ENCODE results near the gene TAF12. TPM values are rescaled to one million over a fixed set of nuclear protein-coding genes. Genes with fewer than 3 reads are reported as not detected.

Gene TAF12
- total RNA-seq, 4 donors from 2014 or later, result 33.5 to 81.6 (median 65.0) TPM

DNA sequence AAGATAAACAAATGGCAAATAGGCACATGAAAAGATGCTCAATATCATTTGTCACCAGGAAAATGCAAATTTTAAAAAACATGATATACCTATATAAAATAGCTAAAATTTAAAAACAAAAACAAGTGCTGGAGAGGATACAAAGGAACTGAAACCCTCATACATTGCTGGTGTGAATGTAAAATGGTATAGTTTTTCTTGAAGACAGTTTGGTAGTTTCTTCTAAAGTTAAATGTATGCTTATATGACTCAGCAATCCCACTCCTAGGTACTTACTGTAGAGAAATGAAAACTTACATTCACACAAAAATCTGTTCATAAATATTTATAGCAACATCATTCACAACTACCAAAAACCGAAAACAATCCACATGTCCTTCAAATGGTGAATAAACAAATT, 11.2 kb downstream of the TAF12 start:
- Histone ChIP-seq H3K27me3 (no peaks in the 10 kb centered on the region), H3K9me3 (no peaks in the 10 kb centered on the region), H3K4me3 (no peak overlapping the region), H3K36me3 (no peaks in the 10 kb centered on the region), H3K27ac (no peak overlapping the region), H3K4me1 (no peaks in the 10 kb centered on the region)
- TF ChIP-seq, protein P1, sequence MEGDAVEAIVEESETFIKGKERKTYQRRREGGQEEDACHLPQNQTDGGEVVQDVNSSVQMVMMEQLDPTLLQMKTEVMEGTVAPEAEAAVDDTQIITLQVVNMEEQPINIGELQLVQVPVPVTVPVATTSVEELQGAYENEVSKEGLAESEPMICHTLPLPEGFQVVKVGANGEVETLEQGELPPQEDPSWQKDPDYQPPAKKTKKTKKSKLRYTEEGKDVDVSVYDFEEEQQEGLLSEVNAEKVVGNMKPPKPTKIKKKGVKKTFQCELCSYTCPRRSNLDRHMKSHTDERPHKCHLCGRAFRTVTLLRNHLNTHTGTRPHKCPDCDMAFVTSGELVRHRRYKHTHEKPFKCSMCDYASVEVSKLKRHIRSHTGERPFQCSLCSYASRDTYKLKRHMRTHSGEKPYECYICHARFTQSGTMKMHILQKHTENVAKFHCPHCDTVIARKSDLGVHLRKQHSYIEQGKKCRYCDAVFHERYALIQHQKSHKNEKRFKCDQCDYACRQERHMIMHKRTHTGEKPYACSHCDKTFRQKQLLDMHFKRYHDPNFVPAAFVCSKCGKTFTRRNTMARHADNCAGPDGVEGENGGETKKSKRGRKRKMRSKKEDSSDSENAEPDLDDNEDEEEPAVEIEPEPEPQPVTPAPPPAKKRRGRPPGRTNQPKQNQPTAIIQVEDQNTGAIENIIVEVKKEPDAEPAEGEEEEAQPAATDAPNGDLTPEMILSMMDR (IDR thresholded peaks at IDR 0.05 in 4 of 5, conservative IDR thresholded peaks at IDR 0.05 in 1 of 5), result no peak
- no peak for TF ChIP-seq POLR2A (IDR thresholded peaks at IDR 0.05)
- intact Hi-C loops (cut with DNase I; ENCODE audit: low total_unique reads) (no loop called here), in situ Hi-C loops (cut with MboI; ENCODE audit: low sequenced_read_pairs in 4 of 4) (loop anchor here in 2 of 4 donors (25.0 kb wide), 1 partner anchor 256 kb away; no protein-coding TSS in a partner anchor)
- DNase-seq (no peak), ATAC-seq (no peak)

DNA sequence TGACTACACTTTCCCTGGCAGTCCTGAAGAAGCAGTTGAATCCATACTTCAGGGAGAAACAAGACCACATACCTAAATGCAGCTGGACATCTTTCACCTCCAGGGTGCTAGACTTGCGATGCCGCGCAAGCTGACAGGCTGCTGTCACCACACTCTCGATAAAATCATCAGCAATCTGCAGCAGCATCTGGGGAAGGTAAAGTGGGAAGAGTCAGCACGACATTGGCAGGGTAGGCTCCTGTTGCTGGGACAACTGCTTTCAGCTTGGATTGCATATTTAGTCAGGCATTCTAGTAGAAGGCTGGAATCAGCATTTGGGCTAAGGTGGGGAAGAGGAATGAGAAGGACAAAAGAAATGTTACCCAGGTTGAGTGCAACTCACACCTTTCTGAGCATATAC, 29.7 kb downstream of the TAF12 start:
- Histone ChIP-seq H3K27me3 (no peaks in the 10 kb centered on the region), H3K4me1 (no peaks in the 10 kb centered on the region), H3K4me3 (no peak overlapping the region), H3K9me3 (no peaks in the 10 kb centered on the region), H3K36me3 (peaks cover 6 to 89% of the 10 kb centered on the region in 2 donors), H3K27ac (no peak overlapping the region)
- no peak for DNase-seq
- no peak for ATAC-seq
- in situ Hi-C loops (cut with MboI; ENCODE audit: low sequenced_read_pairs in 4 of 4), result loop anchor here in 1 of 4 donors (25.0 kb wide), 1 partner anchor 101 kb away; the partner anchor contains the start of gene RCC1
- intact Hi-C loops (cut with DNase I; ENCODE audit: low total_unique reads), result no loop called here
- TF ChIP-seq, protein P1 (IDR thresholded peaks at IDR 0.05 in 4 of 5, conservative IDR thresholded peaks at IDR 0.05 in 1 of 5), result no peak
- TF ChIP-seq POLR2A (IDR thresholded peaks at IDR 0.05), result no peak

DNA sequence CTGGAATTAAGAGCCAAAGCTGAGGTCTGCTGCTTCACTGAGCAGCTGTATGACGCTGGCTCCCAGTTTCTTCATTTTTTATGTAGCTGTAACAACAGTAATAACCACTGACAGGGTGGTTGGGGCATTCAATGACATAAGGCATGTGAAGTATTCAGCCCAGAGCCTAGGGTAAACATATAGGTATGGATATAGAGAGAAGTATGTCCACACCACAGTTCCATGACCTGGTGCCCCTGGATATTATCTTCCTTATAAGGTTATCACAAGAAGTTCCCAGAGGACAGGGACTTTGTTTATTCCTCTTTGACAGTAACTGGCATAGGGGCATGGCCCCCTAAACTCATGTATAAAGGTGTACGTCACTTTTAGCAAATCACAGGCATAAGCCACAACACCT, 36.1 kb downstream of the TAF12 start:
- in situ Hi-C loops (cut with MboI; ENCODE audit: low sequenced_read_pairs in 4 of 4) (loop anchor here in 2 of 4 donors (10.0 to 25.0 kb wide), 2 partner anchors 92 to 94 kb away; partner anchors contain the start of gene RCC1 (in 1 of the 2)), intact Hi-C loops (cut with DNase I; ENCODE audit: low total_unique reads) (no loop called here)
- Histone ChIP-seq H3K36me3 (peaks cover 0 to 83% of the 10 kb centered on the region in 2 donors), H3K27ac (no peak overlapping the region), H3K27me3 (no peaks in the 10 kb centered on the region), H3K4me1 (no peaks in the 10 kb centered on the region), H3K4me3 (no peak overlapping the region), H3K9me3 (no peaks in the 10 kb centered on the region)
- ATAC-seq (no peak), DNase-seq (no peak)
- TF ChIP-seq, protein P1 (IDR thresholded peaks at IDR 0.05 in 4 of 5, conservative IDR thresholded peaks at IDR 0.05 in 1 of 5), result no peak
- no peak for TF ChIP-seq POLR2A (IDR thresholded peaks at IDR 0.05)

DNA sequence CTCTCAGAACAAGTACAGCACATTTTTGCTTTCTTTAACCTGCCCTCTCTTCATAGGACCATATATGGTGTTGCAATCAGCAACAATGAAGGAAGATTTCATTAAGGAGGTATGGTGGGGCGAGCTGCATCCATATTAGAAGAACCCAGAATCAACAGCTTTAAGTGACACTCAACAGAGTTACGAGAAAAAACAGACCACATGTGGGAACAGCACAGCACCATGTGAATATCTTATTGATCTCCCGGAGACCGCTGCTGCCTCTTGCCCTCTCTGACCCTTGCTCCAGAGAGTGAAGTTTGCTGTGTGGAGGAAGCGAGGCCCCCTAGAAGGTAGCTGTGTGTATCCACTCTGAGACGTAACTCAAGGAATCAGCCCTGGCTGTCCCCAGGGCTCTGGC, 37.9 kb downstream of the TAF12 start:
- TF ChIP-seq, protein P1 (IDR thresholded peaks at IDR 0.05 in 4 of 5, conservative IDR thresholded peaks at IDR 0.05 in 1 of 5), result no peak
- no peak for TF ChIP-seq POLR2A (IDR thresholded peaks at IDR 0.05)
- DNase-seq (no peak), ATAC-seq (no peak)
- H3K9me3 ChIP-seq, result no peaks in the 10 kb centered on the region
- peaks cover 0 to 67% of the 10 kb centered on the region in 2 donors for H3K36me3 ChIP-seq
- intact Hi-C loops (cut with DNase I; ENCODE audit: low total_unique reads) (no loop called here), in situ Hi-C loops (cut with MboI; ENCODE audit: low sequenced_read_pairs in 4 of 4) (loop anchor here (5.0 to 25.0 kb wide), 3 partner anchors 88 to 93 kb away; partner anchors contain the start of gene RCC1 (in 1 of the 4))
- H3K27ac ChIP-seq, result no peak overlapping the region
- no peaks in the 10 kb centered on the region for H3K27me3 ChIP-seq
- H3K4me1 ChIP-seq, result no peaks in the 10 kb centered on the region
- no peak overlapping the region for H3K4me3 ChIP-seq

DNA sequence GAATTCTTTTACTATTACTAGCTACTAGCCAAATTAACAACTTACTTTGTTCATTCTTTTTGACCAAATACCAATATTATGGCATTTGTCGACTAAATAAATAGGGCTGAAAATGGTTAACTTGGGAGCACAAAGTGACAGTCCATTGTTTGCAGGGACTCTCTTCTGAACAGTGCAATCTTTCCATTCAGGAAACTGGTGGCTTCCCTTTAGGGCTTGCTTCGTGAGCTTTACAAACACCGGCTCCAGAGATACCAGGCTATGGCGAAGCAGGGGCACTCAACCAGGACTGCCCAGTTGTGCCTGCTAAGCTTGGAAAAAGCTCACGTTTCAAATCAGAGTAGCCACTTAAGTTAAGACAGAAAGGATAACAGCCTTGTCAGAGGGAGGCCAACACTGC, 38.5 kb downstream of the TAF12 start:
- no peak for DNase-seq
- H3K9me3 ChIP-seq, result no peaks in the 10 kb centered on the region
- peaks cover 0 to 61% of the 10 kb centered on the region in 2 donors for H3K36me3 ChIP-seq
- no peak for TF ChIP-seq POLR2A (IDR thresholded peaks at IDR 0.05)
- TF ChIP-seq, protein P1 (IDR thresholded peaks at IDR 0.05 in 4 of 5, conservative IDR thresholded peaks at IDR 0.05 in 1 of 5), result no peak
- no peak for ATAC-seq
- no peaks in the 10 kb centered on the region for H3K27me3 ChIP-seq
- no peak overlapping the region for H3K27ac ChIP-seq
- no peaks in the 10 kb centered on the region for H3K4me1 ChIP-seq
- no peak overlapping the region for H3K4me3 ChIP-seq
- in situ Hi-C loops (cut with MboI; ENCODE audit: low sequenced_read_pairs in 4 of 4) (loop anchor here (5.0 to 25.0 kb wide), 3 partner anchors 87 to 92 kb away; partner anchors contain the start of gene RCC1 (in 1 of the 4)), intact Hi-C loops (cut with DNase I; ENCODE audit: low total_unique reads) (no loop called here)

Measured in gastrocnemius medialis (tissue), 4 donors.